Stimulated activated naive CD8-positive, alpha-beta T cell treated with anti-CD3 and anti-CD28 coated beads, Interleukin-15, Interleukin-2, amounts not matched to agents 100 U/mL and 50 U/mL, for 24 hours (primary cell): ENCODE data around the gene NARS2.
"Not testable (repeated sequence)": the region's sequence is repeated elsewhere in the genome, so short reads cannot be mapped to it uniquely, and the experiment has no call there.

Source experiments
- ATAC-seq: fragments of 150-1000 bp; cut with Tn5 transposase; one replicate; pipeline ENCODE4 v1.10.0; 2021
- DNase-seq: peaks from one replicate; pipeline ENCODE4 v3.0.0; 2021

The NARS2 gene

GRCh38 chr11:78576549-78577097 is 2.0 kb upstream of the NARS2 start:
- ATAC-seq (no peak), DNase-seq (no peak)

GRCh38 chr11:78575478-78575877 is 814 bp upstream of the NARS2 start:
- DNase-seq: no peak
- ATAC-seq: no peak

- ATAC-seq (no peak), DNase-seq (no peak)
These were observed 983 bp downstream of the NARS2 start for GRCh38 chr11:78573681-78574080.

- ATAC-seq (no peak), DNase-seq (no peak)
These were observed 1.4 kb downstream of the NARS2 start for GRCh38 chr11:78573271-78573670.

- DNase-seq (no peak), ATAC-seq (no peak)
These were observed 2.3 kb downstream of the NARS2 start for GRCh38 chr11:78572394-78572793.

- DNase-seq (no peak), ATAC-seq (no peak)
These were observed 4.6 kb downstream of the NARS2 start for GRCh38 chr11:78570031-78570430.

GRCh38 chr11:78567209-78567608 is 7.5 kb downstream of the NARS2 start:
- no peak for DNase-seq
- no peak for ATAC-seq

- peak; percentile 46 for ATAC-seq
- peak; percentile 27 for DNase-seq
These were observed 9.9 kb downstream of the NARS2 start for GRCh38 chr11:78564490-78565467.

- ATAC-seq, DNase-seq: not testable (repeated sequence)
These were observed 10.6 kb downstream of the NARS2 start for GRCh38 chr11:78564037-78564436.

GRCh38 chr11:78563090-78563489 is 11.6 kb downstream of the NARS2 start:
- not testable (repeated sequence) for ATAC-seq, DNase-seq

- ATAC-seq (no peak), DNase-seq (no peak)
These were observed 12.3 kb downstream of the NARS2 start for GRCh38 chr11:78562398-78562797.

GRCh38 chr11:78560826-78561484 is 13.7 kb downstream of the NARS2 start:
- no peak for DNase-seq
- no peak for ATAC-seq

GRCh38 chr11:78560153-78560552 is 14.5 kb downstream of the NARS2 start:
- no peak for DNase-seq
- no peak for ATAC-seq

- DNase-seq: no peak
- ATAC-seq: no peak
These were observed 17.4 kb downstream of the NARS2 start for GRCh38 chr11:78557236-78557635.

- DNase-seq (no peak), ATAC-seq (no peak)
These were observed 19.1 kb downstream of the NARS2 start for GRCh38 chr11:78555592-78555991.

GRCh38 chr11:78552881-78553280 is 21.8 kb downstream of the NARS2 start:
- ATAC-seq: no peak

GRCh38 chr11:78552139-78552538 is 22.5 kb downstream of the NARS2 start:
- not testable (repeated sequence) for ATAC-seq

More at GRCh38 chr11:78552881-78553280, 21.8 kb downstream of the NARS2 start:
- DNase-seq: no peak

GRCh38 chr11:78551066-78551465 is 23.6 kb downstream of the NARS2 start:
- no peak for ATAC-seq
- DNase-seq: no peak

More at GRCh38 chr11:78552139-78552538, 22.5 kb downstream of the NARS2 start:
- not testable (repeated sequence) for DNase-seq

GRCh38 chr11:78549624-78550409 is 24.8 kb downstream of the NARS2 start:
- DNase-seq (no peak), ATAC-seq (no peak)

- ATAC-seq: no peak
- DNase-seq: no peak
These were observed 25.6 kb downstream of the NARS2 start for GRCh38 chr11:78548911-78549590.

- no peak for ATAC-seq
- DNase-seq: no peak
These were observed 26.5 kb downstream of the NARS2 start for GRCh38 chr11:78547931-78548705.
